HTR-8/SVneo (cell line): ENCODE results near the gene C2CD5.
"Not testable (repeated sequence)": the region's sequence is repeated elsewhere in the genome, so short reads cannot be mapped to it uniquely, and the experiment has no call there.

Experiments used
- DNase-seq: peaks from one replicate; pipeline ENCODE4 v3.0.0; 2011; ENCODE audit warnings: low spot score, mixed read lengths; ENCODE audit not compliant: insufficient read length
- FAIRE-seq: peaks from 2 replicates; lab custom pipeline; 2011; peaks lifted over from hg19 to GRCh38; lab: Jason Lieb, UNC

The C2CD5 gene

DNA sequence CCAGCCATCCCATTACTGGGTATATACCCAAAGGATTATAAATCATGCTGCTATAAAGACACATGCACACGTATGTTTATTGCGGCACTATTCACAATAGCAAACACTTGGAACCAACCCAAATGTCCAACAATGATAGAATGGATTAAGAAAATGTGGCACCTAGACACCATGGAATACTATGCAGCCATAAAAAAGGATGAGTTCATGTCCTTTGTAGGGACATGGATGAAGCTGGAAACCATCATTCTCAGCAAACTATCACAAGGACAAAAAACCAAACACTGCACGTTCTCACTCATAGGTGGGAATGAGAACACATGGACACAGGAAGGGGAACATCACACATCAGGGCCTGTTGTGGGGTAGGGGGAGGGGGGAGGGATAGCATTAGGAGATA lies 56.7 kb downstream of the C2CD5 start:
- FAIRE-seq, DNase-seq: not testable (repeated sequence)

DNA sequence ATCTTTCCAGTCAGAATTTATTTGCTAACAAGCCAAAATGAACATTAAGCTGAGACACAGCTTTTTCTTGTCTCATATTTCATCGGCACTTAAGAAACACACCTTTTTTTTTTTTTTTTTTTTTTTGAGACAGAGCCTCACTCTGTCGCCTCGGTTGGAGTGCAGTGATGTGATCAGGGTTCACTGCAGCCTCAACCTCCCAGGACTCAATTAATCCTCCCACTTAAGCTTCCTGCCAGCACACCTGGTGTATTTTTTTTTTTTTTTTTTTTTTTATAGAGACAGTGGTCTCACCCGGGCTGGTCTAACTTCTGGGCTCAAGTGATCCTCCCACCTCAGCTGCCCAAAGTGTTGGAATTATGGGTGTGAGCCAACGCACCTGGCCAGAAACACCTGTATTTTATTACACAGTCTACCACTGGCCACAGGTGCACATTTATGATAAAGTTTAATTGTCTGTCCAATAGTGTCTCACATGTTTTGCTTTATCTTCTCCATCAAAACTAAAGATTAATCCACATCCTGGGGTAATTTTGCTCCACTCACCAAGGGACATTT lies 62.7 kb downstream of the C2CD5 start:
- no peak for DNase-seq

DNA sequence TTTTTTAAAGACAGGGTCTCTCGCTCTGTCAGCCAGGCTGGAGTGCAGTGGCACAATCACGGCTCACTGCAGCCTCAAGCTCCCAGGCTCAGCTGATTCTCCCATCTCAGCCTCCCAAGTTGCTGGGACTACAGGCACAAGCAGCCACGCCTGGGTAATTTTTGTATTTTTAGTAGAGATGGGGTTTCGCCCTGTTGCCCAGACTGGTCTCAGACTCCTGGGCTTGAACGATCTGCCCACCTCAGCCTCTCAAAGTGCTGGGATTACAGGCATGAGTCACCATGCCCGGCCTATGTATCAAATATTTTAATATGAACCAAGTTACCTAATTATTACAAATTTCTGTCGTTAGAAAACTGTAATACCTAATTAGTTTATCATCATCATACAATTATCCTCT lies 63.5 kb downstream of the C2CD5 start:
- not testable (repeated sequence) for DNase-seq, FAIRE-seq

More for the DNA sequence above, 62.7 kb downstream of the C2CD5 start:
- no peak for FAIRE-seq

GRCh38 chr12:22480016-22480415 lies 64.3 kb downstream of the C2CD5 start:
- DNase-seq = no peak
- FAIRE-seq = peak; percentile 9

GRCh38 chr12:22477894-22478287 lies 66.5 kb downstream of the C2CD5 start:
- no peak for FAIRE-seq
- no peak for DNase-seq

DNA sequence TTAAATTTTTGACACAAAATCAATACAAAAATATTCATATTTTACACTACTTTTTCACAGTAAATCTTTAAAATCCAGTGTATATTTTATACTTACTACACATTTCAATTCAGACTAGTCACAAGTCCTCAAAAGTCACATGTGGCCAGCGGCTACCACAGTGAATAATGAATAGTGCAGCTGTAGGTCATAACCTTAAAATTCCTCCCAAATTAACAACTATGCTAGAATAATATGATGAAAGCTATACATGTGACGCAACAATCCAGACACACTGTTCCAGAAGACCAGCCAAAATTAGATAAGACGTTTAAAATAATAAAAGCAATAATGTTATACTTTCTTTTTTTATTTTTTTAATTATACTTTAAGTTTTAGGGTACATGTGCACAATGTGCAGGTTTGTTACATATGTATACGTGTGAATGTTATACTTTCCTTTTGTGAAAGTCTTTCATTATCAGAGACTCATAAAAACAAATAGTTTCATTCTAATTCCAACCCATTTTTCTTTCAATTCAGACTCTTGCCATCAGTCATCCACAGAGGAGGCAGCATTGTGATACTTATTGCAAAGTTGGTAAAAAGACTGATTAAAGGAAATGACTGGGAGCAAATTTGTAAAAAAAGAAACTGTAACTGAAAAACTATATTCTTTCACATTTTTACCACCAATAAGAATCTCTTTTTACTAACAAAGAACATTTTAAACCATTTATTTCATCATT lies 67.0 kb downstream of the C2CD5 start:
- DNase-seq = no peak
- FAIRE-seq = no peak

DNA sequence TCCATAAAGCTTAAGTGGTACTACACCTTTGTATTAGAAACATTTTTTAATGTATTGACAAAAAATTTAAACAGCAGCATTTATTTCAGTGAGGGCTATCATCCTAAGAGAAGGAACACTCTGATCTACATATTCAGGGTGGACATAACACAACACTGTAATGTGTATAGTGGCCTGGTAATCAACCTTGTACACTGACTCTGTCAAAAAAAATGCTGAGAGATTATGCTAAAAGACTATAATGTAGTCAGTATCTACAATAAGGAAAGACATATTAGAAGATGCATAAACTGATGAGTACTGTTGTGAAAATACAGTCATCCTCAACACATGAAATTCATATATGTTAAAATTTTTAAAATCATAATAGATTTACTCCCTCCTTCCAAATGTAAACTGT lies 68.2 kb downstream of the C2CD5 start:
- DNase-seq (no peak), FAIRE-seq (no peak)

- FAIRE-seq = no peak
- DNase-seq = no peak
Measured at GRCh38 chr12:22474970-22475720, 69.2 kb downstream of the C2CD5 start.

DNA sequence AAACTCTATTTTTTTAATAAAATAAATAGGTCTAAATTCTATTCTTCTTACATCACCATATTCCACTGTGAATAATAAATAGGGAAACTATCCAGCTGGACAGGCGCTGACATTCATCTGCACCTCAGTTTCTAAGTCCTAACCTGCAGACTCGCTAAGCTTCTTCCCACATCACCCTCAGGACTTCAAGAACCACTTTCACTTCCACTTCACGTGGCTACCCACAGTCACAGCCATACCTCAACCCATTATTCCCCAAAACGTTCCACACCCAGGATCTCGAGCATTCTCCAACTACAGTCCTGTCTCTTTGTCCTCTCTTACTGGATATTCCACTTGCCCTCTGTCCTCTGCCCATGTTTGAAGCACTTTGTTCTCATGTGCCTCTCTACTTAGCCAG lies 71.1 kb downstream of the C2CD5 start:
- FAIRE-seq (no peak), DNase-seq (no peak)

DNA sequence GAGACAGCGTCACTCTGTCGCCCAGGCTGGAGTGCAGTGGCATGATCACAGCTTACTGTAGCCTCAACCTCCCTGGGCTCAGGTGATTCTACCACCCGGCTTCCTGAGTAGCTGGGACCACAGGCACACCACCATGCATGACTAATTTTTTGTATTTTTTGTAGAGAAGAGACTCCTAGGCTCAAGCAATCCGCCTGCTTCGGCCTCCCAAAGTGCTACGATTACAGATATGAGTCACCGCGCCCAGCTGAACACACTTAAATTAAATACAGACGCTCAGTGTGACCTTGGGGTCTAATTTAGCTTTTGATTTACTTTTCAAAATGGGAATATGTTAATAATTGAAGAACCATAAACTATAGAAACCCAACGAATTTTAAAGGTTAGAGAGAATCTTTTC lies 77.2 kb downstream of the C2CD5 start:
- FAIRE-seq = no peak
- no peak for DNase-seq

DNA sequence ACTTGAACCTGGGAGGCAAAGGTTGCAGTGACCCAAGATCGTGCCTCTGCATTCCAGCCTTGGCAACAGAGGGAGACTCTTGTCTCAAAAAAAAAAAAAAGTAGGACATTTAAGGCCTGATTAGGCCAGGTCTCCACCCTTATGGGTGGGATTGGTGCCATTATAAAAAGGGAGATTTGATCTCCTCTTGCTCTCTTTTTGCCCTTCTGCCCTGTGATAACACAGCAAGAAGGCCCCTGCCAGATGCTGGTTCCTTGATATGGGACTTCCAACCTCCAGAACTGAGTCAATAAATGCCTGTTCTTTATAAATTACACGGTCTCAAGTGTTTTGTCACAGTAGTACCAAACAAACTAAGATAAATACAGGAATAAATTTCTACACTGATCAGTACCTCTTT lies 81.0 kb downstream of the C2CD5 start:
- DNase-seq (no peak), FAIRE-seq (no peak)

DNA sequence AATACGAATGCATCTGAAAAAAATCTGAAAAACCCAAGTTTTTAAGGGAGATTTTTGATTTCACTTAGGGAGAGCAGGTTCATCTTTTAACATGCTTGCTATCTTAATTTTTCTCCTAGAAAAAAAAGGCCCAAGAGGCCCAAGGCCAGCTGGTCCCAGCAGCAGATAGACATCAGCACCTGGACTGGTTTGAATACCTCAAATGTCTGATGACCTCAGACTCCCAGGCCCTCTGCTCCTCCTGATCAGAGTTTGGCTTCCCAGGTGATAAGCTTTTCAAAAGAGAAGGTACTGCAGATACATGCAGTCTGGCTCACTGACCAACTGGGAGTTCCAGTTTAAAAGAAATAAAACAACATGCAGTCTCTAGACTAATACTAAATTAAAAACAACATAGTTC lies 82.6 kb downstream of the C2CD5 start:
- no peak for DNase-seq
- no peak for FAIRE-seq

- FAIRE-seq (no peak), DNase-seq (peak; percentile 27)
Measured at GRCh38 chr12:22459838-22460490, 84.4 kb downstream of the C2CD5 start.

- FAIRE-seq = no peak
- DNase-seq = no peak
Measured at GRCh38 chr12:22458298-22458937, 85.9 kb downstream of the C2CD5 start.

- DNase-seq (no peak), FAIRE-seq (no peak)
Measured at GRCh38 chr12:22457085-22457484, 87.3 kb downstream of the C2CD5 start.

GRCh38 chr12:22453511-22453910 lies 90.8 kb downstream of the C2CD5 start:
- FAIRE-seq (no peak), DNase-seq (no peak)

GRCh38 chr12:22447223-22447622 lies 97.1 kb downstream of the C2CD5 start:
- no peak for FAIRE-seq
- no peak for DNase-seq

DNA sequence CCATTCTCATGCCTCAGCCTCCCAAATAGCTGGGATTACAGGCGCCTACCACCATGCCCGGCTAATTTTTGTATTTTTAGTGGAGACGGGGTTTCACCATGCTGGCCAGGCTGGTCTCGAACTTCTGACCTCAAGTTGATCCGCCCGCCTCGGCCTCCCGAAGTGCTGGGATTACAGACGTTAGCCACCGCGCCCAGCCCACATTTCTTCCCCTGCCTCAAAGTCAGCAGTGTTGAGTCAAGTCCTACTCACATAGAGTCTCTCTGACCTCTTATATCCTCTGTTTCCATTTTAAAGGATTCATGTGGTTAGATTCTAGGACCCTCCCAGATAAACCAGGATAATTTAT lies 100.1 kb downstream of the C2CD5 start:
- FAIRE-seq = not testable (repeated sequence)

DNA sequence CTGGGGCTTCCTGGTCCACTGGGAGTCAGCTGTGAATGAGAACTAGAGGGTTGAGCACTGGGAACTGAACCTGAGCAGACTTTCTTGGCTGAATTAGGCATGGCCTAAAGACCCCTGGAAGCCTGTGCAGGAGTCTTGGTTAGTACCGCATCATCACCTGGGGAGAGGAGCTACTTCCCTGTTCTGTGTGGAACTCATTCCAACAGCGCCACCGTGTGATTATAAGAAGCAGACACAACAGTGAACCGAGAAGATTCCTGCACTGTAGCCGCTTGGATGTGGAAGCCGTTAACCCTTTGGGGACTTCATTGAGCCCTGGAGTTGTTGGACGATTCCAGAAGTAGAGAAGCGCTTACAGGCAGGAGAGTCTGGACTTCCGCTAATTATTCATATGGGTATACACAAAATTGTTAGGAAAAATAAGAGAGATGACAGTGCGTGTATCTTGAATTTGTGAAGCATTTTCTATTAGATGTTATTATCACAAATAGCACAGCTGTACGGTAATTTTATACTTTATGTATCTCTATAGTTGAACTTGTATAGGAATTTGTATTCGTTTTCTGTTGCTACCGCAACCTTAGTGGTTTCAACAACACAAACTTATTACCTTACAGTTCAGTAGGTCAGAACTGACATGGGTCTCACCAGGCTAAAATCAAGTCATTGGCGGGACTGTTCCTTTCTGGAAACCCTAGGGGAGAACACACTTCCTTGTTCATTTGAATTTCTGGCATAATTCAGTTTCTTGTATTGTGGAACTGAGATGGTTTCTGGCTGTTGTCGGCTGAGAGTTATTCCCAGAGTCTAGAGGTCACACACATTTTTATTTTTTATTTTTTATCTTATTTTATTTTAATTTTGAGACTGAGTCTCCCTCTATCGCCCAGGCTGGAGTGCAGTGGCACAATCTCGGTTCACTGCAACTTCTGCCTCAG lies 100.7 kb downstream of the C2CD5 start:
- FAIRE-seq = no peak
- peak; percentile 53 for DNase-seq

More for the DNA sequence above, 100.1 kb downstream of the C2CD5 start:
- not testable (repeated sequence) for DNase-seq
